Lower lobe of right lung (tissue), 2 donors: ENCODE results near the gene CDKAL1. TPM values are rescaled to one million over a fixed set of nuclear protein-coding genes. Genes with fewer than 3 reads are reported as not detected.

Experiments
- ATAC-seq, 2 donors: fragments of 200-7000 bp; cut with Tn5 transposase; one replicate each; pipeline ENCODE4 v1.9.1; 2020 to 2022; ENCODE audit warnings: mild to moderate bottlenecking in 2 of 2, moderate library complexity in 2 of 2
- DNase-seq: peaks from one replicate; pipeline ENCODE4 v3.0.0-alpha.2; 2020
- H3K27ac ChIP-seq: fragments of 200-600 bp; one replicate; pipeline ENCODE4 v1.8.0; 2022
- H3K27me3 ChIP-seq: fragments of 200-600 bp; one replicate; pipeline ENCODE4 v1.8.0; 2022; ENCODE audit warnings: low read depth
- H3K36me3 ChIP-seq: fragments of 200-600 bp; one replicate; pipeline ENCODE4 v1.8.0; 2022; ENCODE audit warnings: mild to moderate bottlenecking
- H3K4me1 ChIP-seq: fragments of 200-600 bp; one replicate; pipeline ENCODE4 v1.8.0; 2022
- H3K4me3 ChIP-seq: fragments of 200-600 bp; one replicate; pipeline ENCODE4 v1.8.0; 2022; ENCODE audit warnings: mild to moderate bottlenecking
- H3K9me3 ChIP-seq: fragments of 200-600 bp; one replicate; pipeline ENCODE4 v1.8.0; 2022
- intact Hi-C: fragments of 100-400 bp; cut with DNase I; formaldehyde crosslinking; loops from one replicate; pipeline ENCODE4 v1.11.0; 2022
- total RNA-seq: library from RNA; stranded (reverse); fragmentation: NEBNext Ultra II Directional; extraction: Animal tissue kit (Norgen Biotek cat#: 25700); gene quantifications from one replicate; pipeline ENCODE4 v1.2.1, GENCODE V29; 2021
- TF ChIP-seq, protein P1 (sequence below): fragments of 200-600 bp; IDR thresholded peaks from one replicate; pipeline ENCODE4 v1.8.0; 2022; ENCODE audit warnings: antibody characterized with exemption, mild to moderate bottlenecking
- donor health status: DM: no; HTN: yes; CAD: no; lungs with severe emphysema.

CDKAL1 gene
- total RNA-seq, 1 donor from 2014 or later = 16.0 TPM

GRCh38 chr6:20669571-20670314, 135.5 kb downstream of the CDKAL1 start:
- no peak for ATAC-seq

DNA sequence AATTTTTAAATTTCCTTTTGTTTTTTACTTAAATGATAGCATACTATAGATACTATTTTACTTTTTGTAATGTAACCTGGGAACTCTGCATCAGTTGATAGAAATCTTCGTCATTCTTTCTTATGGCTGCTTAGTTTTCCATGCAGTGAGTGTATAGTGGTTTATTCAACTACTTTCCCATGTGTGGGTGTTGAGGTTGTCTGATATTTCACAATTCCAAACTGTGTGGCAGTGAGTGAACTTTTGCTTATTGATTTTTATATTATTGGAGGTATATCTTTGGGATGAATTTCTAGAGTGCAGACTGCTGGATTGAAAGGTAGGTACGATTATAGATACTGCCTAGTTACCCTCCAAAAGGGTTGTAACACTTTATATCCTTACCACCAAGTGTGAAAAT, 136.5 kb downstream of the CDKAL1 start:
- ATAC-seq (no peak), DNase-seq (no peak)
- no peak overlapping the region for H3K4me3 ChIP-seq
- H3K27me3 ChIP-seq = no peaks in the 10 kb centered on the region
- no peak overlapping the region for H3K27ac ChIP-seq
- TF ChIP-seq, protein P1, sequence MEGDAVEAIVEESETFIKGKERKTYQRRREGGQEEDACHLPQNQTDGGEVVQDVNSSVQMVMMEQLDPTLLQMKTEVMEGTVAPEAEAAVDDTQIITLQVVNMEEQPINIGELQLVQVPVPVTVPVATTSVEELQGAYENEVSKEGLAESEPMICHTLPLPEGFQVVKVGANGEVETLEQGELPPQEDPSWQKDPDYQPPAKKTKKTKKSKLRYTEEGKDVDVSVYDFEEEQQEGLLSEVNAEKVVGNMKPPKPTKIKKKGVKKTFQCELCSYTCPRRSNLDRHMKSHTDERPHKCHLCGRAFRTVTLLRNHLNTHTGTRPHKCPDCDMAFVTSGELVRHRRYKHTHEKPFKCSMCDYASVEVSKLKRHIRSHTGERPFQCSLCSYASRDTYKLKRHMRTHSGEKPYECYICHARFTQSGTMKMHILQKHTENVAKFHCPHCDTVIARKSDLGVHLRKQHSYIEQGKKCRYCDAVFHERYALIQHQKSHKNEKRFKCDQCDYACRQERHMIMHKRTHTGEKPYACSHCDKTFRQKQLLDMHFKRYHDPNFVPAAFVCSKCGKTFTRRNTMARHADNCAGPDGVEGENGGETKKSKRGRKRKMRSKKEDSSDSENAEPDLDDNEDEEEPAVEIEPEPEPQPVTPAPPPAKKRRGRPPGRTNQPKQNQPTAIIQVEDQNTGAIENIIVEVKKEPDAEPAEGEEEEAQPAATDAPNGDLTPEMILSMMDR = no peak
- H3K36me3 ChIP-seq = no peaks in the 10 kb centered on the region
- no peaks in the 10 kb centered on the region for H3K9me3 ChIP-seq
- intact Hi-C loops = no loop called here
- H3K4me1 ChIP-seq = no peaks in the 10 kb centered on the region

More at GRCh38 chr6:20669571-20670314, 135.5 kb downstream of the CDKAL1 start:
- Histone ChIP-seq H3K4me3 (no peak overlapping the region), H3K4me1 (no peaks in the 10 kb centered on the region), H3K27me3 (no peaks in the 10 kb centered on the region), H3K36me3 (no peaks in the 10 kb centered on the region), H3K27ac (no peak overlapping the region), H3K9me3 (no peaks in the 10 kb centered on the region)
- TF ChIP-seq, protein P1 = no peak
- intact Hi-C loops = no loop called here
- DNase-seq = no peak

DNA sequence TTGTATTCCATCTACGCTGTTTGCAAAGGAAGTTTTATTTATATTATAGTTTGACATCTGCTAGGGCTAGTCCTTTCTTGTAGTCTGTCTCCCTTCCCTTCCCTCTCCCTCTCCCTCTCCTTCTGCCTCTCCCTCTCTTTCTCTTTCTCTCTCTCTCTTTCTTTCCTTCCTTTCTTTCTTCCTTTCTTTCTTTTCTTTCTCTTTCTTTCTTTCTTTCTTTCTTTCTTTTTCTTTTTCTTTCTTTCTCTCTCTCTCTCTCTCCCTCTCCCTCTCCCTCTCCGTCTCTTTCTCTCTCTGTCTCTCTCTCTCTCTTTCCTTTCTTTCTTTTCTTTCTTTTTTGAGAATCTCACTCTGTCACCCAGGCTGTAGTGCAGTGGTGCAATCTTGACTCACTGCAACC, 137.8 kb downstream of the CDKAL1 start:
- Histone ChIP-seq H3K4me3 (no peak overlapping the region), H3K27ac (no peak overlapping the region), H3K36me3 (no peaks in the 10 kb centered on the region), H3K27me3 (no peaks in the 10 kb centered on the region), H3K9me3 (no peaks in the 10 kb centered on the region), H3K4me1 (no peaks in the 10 kb centered on the region)
- ATAC-seq (no peak), DNase-seq (no peak)
- TF ChIP-seq, protein P1 = no peak
- intact Hi-C loops = no loop called here

DNA sequence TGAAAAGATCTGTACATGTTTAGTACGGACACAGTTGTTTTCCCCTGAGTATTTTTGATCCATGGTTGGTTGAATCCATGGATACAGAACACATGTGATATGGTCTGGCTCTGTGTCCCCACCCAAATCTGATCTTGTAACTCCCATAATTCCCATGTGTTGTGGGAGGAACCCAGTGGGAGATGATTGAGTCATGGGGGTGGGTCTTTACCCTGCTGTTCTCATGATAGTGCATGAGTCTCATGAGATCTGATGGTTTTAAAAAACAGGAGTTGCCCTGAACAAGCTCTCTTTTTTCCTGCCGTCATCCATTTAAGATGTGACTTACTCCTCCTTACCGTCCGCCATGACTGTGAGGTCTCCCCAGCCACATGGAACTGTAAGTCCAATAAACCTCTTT, 139.2 kb downstream of the CDKAL1 start:
- Histone ChIP-seq H3K4me1 (no peaks in the 10 kb centered on the region), H3K27ac (no peak overlapping the region), H3K36me3 (no peaks in the 10 kb centered on the region), H3K27me3 (no peaks in the 10 kb centered on the region), H3K9me3 (no peaks in the 10 kb centered on the region), H3K4me3 (no peak overlapping the region)
- DNase-seq = no peak
- TF ChIP-seq, protein P1 = no peak
- ATAC-seq = no peak
- intact Hi-C loops = no loop called here

DNA sequence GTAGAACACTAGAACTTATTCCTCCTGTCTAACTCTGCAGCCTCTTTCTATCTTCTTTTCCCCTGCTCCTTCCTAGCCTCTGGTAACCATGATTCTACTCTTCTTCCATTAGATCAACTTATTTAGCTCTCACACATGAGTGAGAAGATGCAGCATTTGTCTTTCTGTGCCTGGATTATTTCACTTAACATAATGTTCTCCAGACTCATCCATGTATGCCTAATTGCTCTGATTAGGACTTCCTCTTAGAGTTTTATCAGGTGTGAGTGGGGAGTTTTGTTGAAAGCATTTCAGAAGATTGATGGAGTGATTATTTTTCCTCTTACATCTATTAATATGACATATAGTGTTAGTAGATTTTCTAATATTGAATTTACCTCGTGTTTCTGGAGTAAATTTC, 140.4 kb downstream of the CDKAL1 start:
- Histone ChIP-seq H3K36me3 (no peaks in the 10 kb centered on the region), H3K9me3 (no peaks in the 10 kb centered on the region), H3K27me3 (no peaks in the 10 kb centered on the region), H3K4me3 (no peak overlapping the region), H3K4me1 (no peaks in the 10 kb centered on the region), H3K27ac (no peak overlapping the region)
- intact Hi-C loops = no loop called here
- no peak for DNase-seq
- TF ChIP-seq, protein P1 = no peak
- ATAC-seq = no peak
